Osteoblast (primary cell): ENCODE data around the gene PDE6C. TPM values are rescaled to one million over a fixed set of nuclear protein-coding genes. Genes with fewer than 3 reads are reported as not detected.

Source experiments
- DNase-seq: peaks from one replicate; pipeline ENCODE4 v3.0.0; 2011; ENCODE audit warnings: low spot score, mixed read lengths; ENCODE audit not compliant: insufficient read length; ENCODE audit errors: missing footprints
- H2AFZ ChIP-seq: 2 replicates; pipeline ENCODE4 v1.6.0; 2011; ENCODE audit warnings: mild to moderate bottlenecking, low read length
- H3K27ac ChIP-seq: 2 replicates; pipeline ENCODE4 v1.5.1; 2011; ENCODE audit warnings: mild to moderate bottlenecking, low read depth, low read length, moderate library complexity
- H3K27me3 ChIP-seq: 2 replicates; pipeline ENCODE4 v1.6.0; 2012; ENCODE audit warnings: mild to moderate bottlenecking, control low read depth, inconsistent platforms, low read length, moderate library complexity; ENCODE audit not compliant: insufficient read depth
- H3K36me3 ChIP-seq: 2 replicates; pipeline ENCODE4 v1.5.1; 2011; ENCODE audit warnings: mild to moderate bottlenecking, low read length, control low read depth, moderate library complexity; ENCODE audit not compliant: insufficient read depth
- H3K4me1 ChIP-seq: 2 replicates; pipeline ENCODE4 v1.5.1; 2011; ENCODE audit warnings: mild to moderate bottlenecking, low read length, control low read depth, moderate library complexity; ENCODE audit not compliant: insufficient read depth
- H3K4me2 ChIP-seq: 2 replicates; pipeline ENCODE4 v1.6.0; 2011; ENCODE audit warnings: mild to moderate bottlenecking, low read length; ENCODE audit not compliant: insufficient read depth
- H3K4me3 ChIP-seq: fragments of 200-600 bp; sonication (generic); 3 replicates; pipeline ENCODE4 v1.5.1; 2012; ENCODE audit warnings: mild to moderate bottlenecking, low read length, inconsistent platforms; ENCODE audit not compliant: insufficient read depth
- H3K79me2 ChIP-seq: 2 replicates; pipeline ENCODE4 v1.6.0; 2012; ENCODE audit warnings: mild to moderate bottlenecking, low read length, control low read depth, inconsistent platforms; ENCODE audit not compliant: insufficient read depth
- H3K9me3 ChIP-seq: 2 replicates; pipeline ENCODE4 v1.5.1; 2011; ENCODE audit warnings: low read depth, low read length, control low read depth
- H4K20me1 ChIP-seq: 2 replicates; pipeline ENCODE4 v1.6.0; 2012; ENCODE audit warnings: mild to moderate bottlenecking, low read length, control low read depth; ENCODE audit not compliant: insufficient read depth
- CTCF ChIP-seq: IDR thresholded peaks from 2 replicates; pipeline ENCODE4 v1.5.1; 2011; ENCODE audit warnings: mild to moderate bottlenecking, low read depth, low read length, moderate library complexity; ENCODE audit errors: extremely low read depth
- total RNA-seq: library from RNA; depleted of rRNA; stranded (reverse); fragments of >200 nt; gene quantifications from 2 replicates; pipeline ENCODE4 v1.2.3, GENCODE V29; 2012

Gene PDE6C
- total RNA-seq, 1 donor: not detected

DNA sequence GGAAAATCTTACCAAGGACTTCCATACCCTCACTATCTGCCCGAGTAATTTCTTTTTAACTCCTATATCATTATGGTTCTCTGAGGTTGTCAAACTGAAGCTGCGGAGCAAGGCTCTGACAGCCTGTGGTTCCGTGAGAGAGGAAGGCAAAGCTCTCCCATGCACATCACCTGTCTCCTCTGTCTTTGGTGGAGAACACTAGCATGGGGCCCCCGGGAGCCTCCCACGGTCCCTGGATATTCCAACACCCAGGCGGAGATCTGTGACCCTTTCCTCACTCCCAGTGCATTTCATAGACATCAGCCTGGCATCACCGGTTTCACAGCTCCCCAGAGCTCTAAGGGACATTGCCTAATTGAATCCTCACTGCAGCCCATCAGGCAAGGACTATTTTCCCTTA, 21.7 kb upstream of the PDE6C start:
- no peaks in the 10 kb centered on the region for H3K79me2 ChIP-seq
- TF ChIP-seq CTCF: no peak
- DNase-seq: no peak
- H3K27ac ChIP-seq: no peak overlapping the region
- no peaks in the 10 kb centered on the region for H3K36me3 ChIP-seq
- H3K4me2 ChIP-seq: no peak overlapping the region
- H3K4me1 ChIP-seq: no peaks in the 10 kb centered on the region
- no peak overlapping the region for H3K4me3 ChIP-seq
- H3K9me3 ChIP-seq: no peaks in the 10 kb centered on the region
- H4K20me1 ChIP-seq: no peaks in the 10 kb centered on the region
- H2AFZ ChIP-seq: no peak overlapping the region
- H3K27me3 ChIP-seq: peaks cover 10% of the 10 kb centered on the region

DNA sequence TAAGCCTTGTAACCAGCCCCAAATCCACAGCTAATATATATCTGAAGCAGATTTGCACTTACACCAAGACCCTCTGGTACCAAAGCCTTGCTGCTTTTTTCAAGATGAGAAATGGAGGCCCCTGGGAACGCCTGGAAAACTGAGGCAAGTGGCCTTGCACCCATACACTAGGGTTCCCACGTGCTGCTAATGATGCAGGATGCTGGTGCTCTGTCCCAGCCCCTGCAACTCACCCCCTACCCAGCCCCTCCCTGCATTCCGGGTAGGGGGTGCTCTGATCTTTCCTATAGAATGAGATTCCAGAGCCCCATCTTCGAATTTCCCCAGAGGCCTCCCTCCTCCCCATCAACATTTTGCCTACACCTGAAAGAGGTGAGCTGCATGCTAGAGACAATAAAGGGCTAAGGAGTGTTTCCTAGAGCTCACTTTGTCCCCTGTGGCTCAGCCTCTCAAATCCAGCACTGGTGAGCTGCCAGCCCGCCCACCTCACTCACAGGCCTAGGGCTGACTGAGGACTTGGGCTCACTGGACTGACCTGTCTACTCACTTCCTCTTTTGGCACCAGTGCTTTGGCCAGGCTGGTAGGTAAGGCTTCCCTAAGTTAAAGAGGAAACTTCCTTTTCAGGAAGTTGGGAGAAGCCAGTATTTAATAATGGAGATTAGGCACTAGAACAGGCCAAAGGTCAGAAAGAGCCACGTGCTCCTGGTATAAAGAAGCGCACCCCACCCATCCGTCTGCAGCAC, 21.1 kb upstream of the PDE6C start:
- Histone ChIP-seq H3K79me2 (no peaks in the 10 kb centered on the region), H3K36me3 (no peaks in the 10 kb centered on the region), H3K9me3 (no peaks in the 10 kb centered on the region), H3K4me2 (no peak overlapping the region), H4K20me1 (no peaks in the 10 kb centered on the region), H3K4me1 (no peaks in the 10 kb centered on the region), H2AFZ (no peak overlapping the region), H3K27me3 (peaks cover 10% of the 10 kb centered on the region), H3K4me3 (no peak overlapping the region), H3K27ac (no peak overlapping the region)
- no peak for DNase-seq
- no peak for TF ChIP-seq CTCF

DNA sequence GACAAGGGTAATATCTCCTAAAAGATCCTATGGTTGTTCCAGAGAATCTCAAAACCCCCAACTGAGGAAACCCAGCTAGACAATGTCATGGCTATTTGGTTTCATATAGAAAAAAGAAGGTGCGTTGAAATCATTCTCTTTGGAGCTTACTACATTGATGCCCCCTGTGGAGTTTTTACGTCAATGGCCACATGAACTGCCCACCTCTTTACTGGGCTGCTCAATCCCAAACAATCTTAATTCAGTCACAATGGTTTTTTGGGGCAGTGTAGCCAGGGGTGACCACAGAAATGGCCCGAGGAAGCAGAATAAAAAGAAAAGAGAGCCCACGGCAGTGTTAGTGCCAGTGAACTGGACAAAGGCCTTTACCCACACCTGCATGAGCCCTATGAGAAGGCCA, 19.1 kb upstream of the PDE6C start:
- H3K36me3 ChIP-seq: no peaks in the 10 kb centered on the region
- no peak overlapping the region for H3K27ac ChIP-seq
- H3K4me1 ChIP-seq: no peaks in the 10 kb centered on the region
- TF ChIP-seq CTCF: no peak
- H3K79me2 ChIP-seq: no peaks in the 10 kb centered on the region
- no peak overlapping the region for H2AFZ ChIP-seq
- no peak overlapping the region for H3K4me3 ChIP-seq
- no peaks in the 10 kb centered on the region for H3K9me3 ChIP-seq
- no peaks in the 10 kb centered on the region for H4K20me1 ChIP-seq
- no peak overlapping the region for H3K4me2 ChIP-seq
- peaks cover 8% of the 10 kb centered on the region for H3K27me3 ChIP-seq
- no peak for DNase-seq

GRCh38 chr10:93593749-93594148, 18.6 kb upstream of the PDE6C start:
- no peaks in the 10 kb centered on the region for H3K79me2 ChIP-seq
- H2AFZ ChIP-seq: no peak overlapping the region
- H3K36me3 ChIP-seq: no peaks in the 10 kb centered on the region
- no peak for DNase-seq
- no peak overlapping the region for H3K4me3 ChIP-seq
- no peaks in the 10 kb centered on the region for H4K20me1 ChIP-seq
- H3K27ac ChIP-seq: no peak overlapping the region
- peaks cover 5% of the 10 kb centered on the region for H3K27me3 ChIP-seq
- H3K4me2 ChIP-seq: no peak overlapping the region
- no peaks in the 10 kb centered on the region for H3K4me1 ChIP-seq
- no peak for TF ChIP-seq CTCF
- H3K9me3 ChIP-seq: no peaks in the 10 kb centered on the region
